ENCODE data around the gene CD58.

The CD58 gene

DNA sequence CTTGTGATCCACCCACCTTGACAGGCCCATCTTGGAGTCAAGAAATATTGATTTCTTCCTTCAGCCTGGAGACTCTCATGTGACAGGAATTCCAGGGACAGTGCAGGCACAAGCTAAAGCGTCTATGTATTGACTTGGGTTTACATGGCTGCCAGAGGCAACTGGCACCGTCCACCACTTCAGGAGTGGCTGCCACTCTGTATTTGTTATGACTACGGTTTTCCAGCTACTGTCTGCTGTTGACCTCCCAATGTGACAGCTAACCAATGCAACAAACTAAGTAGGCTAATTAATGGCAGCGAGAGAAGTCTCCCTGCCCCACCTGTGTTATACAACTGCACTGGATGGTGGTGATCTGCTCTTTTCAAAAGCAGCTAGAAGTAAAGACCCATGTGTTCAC lies 56.9 kb downstream of the CD58 start:
- TF ChIP-seq, protein P1, sequence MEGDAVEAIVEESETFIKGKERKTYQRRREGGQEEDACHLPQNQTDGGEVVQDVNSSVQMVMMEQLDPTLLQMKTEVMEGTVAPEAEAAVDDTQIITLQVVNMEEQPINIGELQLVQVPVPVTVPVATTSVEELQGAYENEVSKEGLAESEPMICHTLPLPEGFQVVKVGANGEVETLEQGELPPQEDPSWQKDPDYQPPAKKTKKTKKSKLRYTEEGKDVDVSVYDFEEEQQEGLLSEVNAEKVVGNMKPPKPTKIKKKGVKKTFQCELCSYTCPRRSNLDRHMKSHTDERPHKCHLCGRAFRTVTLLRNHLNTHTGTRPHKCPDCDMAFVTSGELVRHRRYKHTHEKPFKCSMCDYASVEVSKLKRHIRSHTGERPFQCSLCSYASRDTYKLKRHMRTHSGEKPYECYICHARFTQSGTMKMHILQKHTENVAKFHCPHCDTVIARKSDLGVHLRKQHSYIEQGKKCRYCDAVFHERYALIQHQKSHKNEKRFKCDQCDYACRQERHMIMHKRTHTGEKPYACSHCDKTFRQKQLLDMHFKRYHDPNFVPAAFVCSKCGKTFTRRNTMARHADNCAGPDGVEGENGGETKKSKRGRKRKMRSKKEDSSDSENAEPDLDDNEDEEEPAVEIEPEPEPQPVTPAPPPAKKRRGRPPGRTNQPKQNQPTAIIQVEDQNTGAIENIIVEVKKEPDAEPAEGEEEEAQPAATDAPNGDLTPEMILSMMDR (IDR thresholded peaks at IDR 0.05; ENCODE audit: low read depth, low read length, missing control alignments), result no peak
- no peak for DNase-seq (ENCODE audit: extremely low read depth, low read depth)

DNA sequence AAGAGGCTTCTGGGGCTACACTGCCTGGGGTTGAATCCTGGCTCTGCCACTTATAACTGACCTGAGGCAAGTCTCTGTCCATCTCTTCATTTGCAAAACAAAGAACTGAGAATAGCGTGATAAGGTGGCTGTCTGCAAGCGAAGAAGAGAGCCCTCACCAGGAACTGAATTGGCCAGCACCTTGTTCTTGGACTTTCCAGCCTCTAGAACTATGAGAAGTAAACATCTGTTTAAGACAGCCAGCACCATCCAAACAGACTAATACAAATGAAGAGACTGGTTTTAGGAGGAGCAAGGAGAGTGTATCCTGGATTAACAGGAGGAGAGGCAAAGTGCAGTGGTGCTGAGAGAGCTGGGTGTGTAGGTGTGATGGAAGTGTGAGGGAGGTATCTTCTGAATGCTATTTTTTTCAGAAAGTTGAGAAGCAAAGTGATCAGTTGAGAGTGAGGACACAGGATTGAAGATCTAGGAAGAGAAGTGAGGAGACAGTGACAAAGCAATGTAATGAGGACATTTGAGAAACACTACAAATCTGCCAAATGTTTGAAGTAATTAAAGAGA lies 59.3 kb downstream of the CD58 start:
- TF ChIP-seq, protein P1 (IDR thresholded peaks at IDR 0.05; ENCODE audit: low read depth, low read length, missing control alignments), result no peak
- H3K4me3 ChIP-seq (replicated peaks; ENCODE audit: low read depth, low read length), result no peak overlapping the region
- DNase-seq (ENCODE audit: extremely low read depth, low read depth), result no peak

More for the DNA sequence above, 56.9 kb downstream of the CD58 start:
- H3K4me3 ChIP-seq (replicated peaks; ENCODE audit: low read depth, low read length), result no peak overlapping the region

DNA sequence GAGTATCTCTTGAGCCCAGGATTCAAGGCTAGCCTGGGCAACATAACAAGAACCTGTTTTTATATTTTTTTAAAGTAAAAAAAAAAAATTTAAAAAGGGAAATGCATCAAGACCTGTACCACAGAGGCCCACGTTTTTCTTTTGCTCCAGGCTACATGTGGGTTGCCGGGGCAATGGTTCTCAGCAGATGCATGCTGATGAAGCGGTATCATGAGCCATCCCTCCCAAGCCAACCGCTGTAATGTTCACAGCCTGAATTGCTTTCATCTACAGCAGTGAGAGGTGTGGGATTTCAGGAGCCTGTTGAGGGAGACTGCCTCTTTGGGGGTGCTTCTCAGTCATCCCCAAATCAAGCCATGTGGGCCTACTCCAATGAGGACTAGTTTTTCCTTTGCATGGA lies 60.5 kb downstream of the CD58 start:
- DNase-seq (ENCODE audit: extremely low read depth, low read depth), result no peak
- TF ChIP-seq, protein P1 (IDR thresholded peaks at IDR 0.05; ENCODE audit: low read depth, low read length, missing control alignments), result no peak

DNA sequence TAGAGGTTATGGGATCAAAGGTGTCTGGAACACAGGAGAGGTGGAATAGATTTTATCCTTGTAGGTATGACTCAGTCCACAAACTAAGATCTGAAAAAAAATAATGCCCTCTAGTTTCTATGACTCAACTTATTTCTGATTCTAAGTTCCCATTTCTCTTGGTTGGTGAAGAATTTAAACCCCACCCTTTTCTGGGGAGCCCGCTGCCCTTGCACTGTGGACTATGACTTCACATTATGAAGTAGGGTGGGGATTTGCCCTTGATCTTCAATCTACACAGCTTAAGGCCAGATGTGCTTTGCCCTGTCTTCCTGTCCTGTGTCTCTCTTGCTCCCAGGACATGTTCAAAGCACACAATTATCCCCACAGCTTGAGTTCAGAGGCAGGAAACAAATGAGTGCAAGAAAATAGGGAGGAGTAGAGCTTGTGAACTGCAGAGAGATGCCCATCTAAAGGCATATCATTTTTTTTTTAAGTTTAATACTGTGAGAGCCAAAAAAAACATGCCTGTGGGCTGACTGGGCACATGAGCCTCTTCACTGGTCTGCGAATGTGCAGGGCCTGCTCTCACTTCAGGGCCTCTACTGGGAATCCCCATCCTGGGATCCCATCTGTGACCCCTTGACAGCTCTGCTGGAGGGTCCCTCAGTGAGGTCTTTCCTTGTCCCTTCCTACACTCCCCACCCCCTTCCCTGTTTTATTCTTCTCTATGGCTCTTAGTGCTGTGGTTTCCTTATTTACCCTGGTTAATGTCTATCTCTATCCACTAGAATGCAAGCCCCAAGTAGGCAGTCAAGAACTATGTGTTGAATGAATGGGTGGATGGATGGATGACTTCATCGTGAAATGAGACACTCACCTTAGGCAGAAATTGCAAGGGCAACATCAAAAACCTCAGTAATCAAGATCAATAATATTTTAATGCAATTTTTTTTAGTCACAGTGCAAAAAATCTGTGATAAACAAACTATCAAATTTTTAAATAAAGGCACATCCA lies 61.5 kb downstream of the CD58 start:
- H3K4me3 ChIP-seq (replicated peaks; ENCODE audit: low read depth, low read length), result no peak overlapping the region
- TF ChIP-seq, protein P1 (IDR thresholded peaks at IDR 0.05; ENCODE audit: low read depth, low read length, missing control alignments), result no peak
- DNase-seq (ENCODE audit: extremely low read depth, low read depth), result peak; percentile 83

More for the DNA sequence above, 60.5 kb downstream of the CD58 start:
- no peak overlapping the region for H3K4me3 ChIP-seq (replicated peaks; ENCODE audit: low read depth, low read length)

DNA sequence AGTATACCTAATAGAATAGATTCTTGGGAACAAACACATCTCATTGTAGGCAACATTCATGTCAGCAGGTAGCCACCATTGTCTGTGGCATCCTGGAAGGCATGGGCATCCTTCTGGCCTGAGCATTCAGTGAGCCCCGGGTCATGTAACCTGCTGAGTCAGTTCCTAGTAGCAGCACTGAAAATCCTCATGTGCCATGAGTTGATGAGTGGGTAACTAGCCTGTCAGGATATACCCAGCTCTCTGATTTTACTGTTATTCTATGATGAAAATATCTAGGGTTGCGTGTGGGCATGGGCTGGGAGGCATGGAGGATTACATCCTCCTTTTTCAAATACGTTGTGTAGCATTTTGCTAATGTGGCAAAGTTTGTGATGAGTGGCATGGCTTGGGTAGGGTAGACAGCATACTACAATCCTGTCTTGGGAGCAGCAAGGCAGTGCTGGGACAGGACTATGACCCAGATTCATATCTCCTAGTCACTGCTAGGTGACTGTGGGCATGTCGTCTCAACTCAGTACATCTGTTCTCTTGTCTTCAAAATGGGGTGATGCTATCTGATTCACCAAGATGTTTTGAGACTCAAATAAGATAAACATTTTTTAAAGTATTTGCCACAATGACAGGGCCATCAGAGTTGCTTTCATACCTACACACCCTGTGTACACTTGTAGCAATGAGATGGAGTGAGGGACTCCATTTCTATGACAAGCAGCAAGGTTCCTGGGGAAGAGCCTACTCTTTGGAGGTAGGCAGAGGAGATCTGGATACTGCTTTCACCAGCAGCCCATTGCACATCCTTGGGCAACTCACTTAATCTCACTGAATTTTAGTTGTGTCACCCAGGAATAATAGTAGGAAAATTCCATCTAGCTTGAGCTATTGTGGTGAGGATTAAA lies 62.5 kb downstream of the CD58 start:
- no peak for DNase-seq (ENCODE audit: extremely low read depth, low read depth)
- no peak overlapping the region for H3K4me3 ChIP-seq (replicated peaks; ENCODE audit: low read depth, low read length)
- TF ChIP-seq, protein P1 (IDR thresholded peaks at IDR 0.05; ENCODE audit: low read depth, low read length, missing control alignments), result no peak

DNA sequence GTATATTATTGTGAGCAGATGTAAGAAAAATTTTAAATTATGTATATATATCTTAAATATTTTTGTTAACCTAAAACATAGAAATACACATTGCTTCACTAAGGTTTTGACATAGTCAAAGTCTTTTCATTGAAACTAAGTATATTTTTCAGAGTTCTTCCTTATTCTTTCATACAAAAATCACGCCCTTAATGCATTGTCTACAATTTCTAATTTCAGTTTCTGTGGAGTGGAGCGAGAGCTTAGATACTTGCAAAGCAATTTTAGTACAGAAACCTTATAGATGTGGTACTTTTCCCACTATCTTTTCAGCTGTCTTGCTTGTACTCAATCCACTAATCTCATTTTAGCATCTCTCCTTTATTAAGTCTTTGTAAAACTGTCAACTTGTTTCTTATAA lies 63.2 kb downstream of the CD58 start:
- TF ChIP-seq, protein P1 (IDR thresholded peaks at IDR 0.05; ENCODE audit: low read depth, low read length, missing control alignments), result no peak
- DNase-seq (ENCODE audit: extremely low read depth, low read depth), result no peak
- H3K4me3 ChIP-seq (replicated peaks; ENCODE audit: low read depth, low read length), result no peak overlapping the region
